DMS53 treated with DMSO at 0.1 percent for 48 hours (cell line): ENCODE data around the gene C1S.
"Not testable (repeated sequence)": the region's sequence is repeated elsewhere in the genome, so short reads cannot be mapped to it uniquely, and the experiment has no call there.

Source experiments
- DNase-seq: peaks from one replicate; lab custom pipeline; 2025; ENCODE audit not compliant: unreplicated experiment; lab: John Stamatoyannopoulos, UW

The C1S gene

GRCh38 chr12:7060353-7060954 is at the start of gene C1S:
Gene C1S (plus strand): TSS chr12:7060718. CDS start chr12:7061913, 1,195 bp downstream.
- DNase-seq: no peak

GRCh38 chr12:7011398-7011797 is 49.1 kb upstream of the C1S start:
- DNase-seq: not testable (repeated sequence)

GRCh38 chr12:7012024-7012607 is 48.4 kb upstream of the C1S start:
- no peak for DNase-seq

GRCh38 chr12:7013101-7013500 is 47.4 kb upstream of the C1S start:
- no peak for DNase-seq

GRCh38 chr12:7015555-7016370 is 44.8 kb upstream of the C1S start:
- no peak for DNase-seq

GRCh38 chr12:7016958-7017571 is 43.5 kb upstream of the C1S start:
- DNase-seq: no peak

GRCh38 chr12:7017870-7018349 is 42.6 kb upstream of the C1S start:
- DNase-seq: peak; percentile 49

GRCh38 chr12:7018350-7019042 is 42.0 kb upstream of the C1S start, which contains the start of gene LPCAT3:
Gene LPCAT3 (minus strand): TSS chr12:7018476. CDS start chr12:7018424, 52 bp downstream.
- peak; percentile 100 for DNase-seq

- DNase-seq: peak; percentile 71
These were observed 41.4 kb upstream of the C1S start for GRCh38 chr12:7019043-7019569.

GRCh38 chr12:7021956-7022355 is 38.6 kb upstream of the C1S start:
- DNase-seq: no peak

GRCh38 chr12:7023114-7023513 is 37.4 kb upstream of the C1S start:
- DNase-seq: no peak

GRCh38 chr12:7026854-7027253 is 33.7 kb upstream of the C1S start:
- DNase-seq: no peak

- no peak for DNase-seq
These were observed 29.2 kb upstream of the C1S start for GRCh38 chr12:7031306-7031705.

GRCh38 chr12:7032990-7033389 is 27.5 kb upstream of the C1S start:
- no peak for DNase-seq

- no peak for DNase-seq
These were observed 26.1 kb upstream of the C1S start for GRCh38 chr12:7034464-7034863.

- DNase-seq: no peak
These were observed 25.1 kb upstream of the C1S start for GRCh38 chr12:7035463-7035862.

- not testable (repeated sequence) for DNase-seq
These were observed 23.1 kb upstream of the C1S start for GRCh38 chr12:7037411-7037810.

- DNase-seq: no peak
These were observed 21.9 kb upstream of the C1S start for GRCh38 chr12:7038591-7038990.

- DNase-seq: no peak
These were observed 21.1 kb upstream of the C1S start for GRCh38 chr12:7039403-7039802.

- peak; percentile 71 for DNase-seq
These were observed 17.7 kb upstream of the C1S start for GRCh38 chr12:7042842-7043241.

- no peak for DNase-seq
These were observed 14.6 kb upstream of the C1S start for GRCh38 chr12:7045913-7046312.
